ENCODE measurements around the gene TUBA4A. TPM values are rescaled to one million over a fixed set of nuclear protein-coding genes. Genes with fewer than 3 reads are reported as not detected.

TUBA4A gene
- total and polyA plus RNA-seq, 2 of the 4 experiments (the other 2 are of a cell fraction), result 21.9 to 35.6 TPM

- H3K4me2 ChIP-seq (ENCODE audit: low read depth, low read length), result no peak overlapping the region
- intact Hi-C loops (cut with micrococcal nuclease), result no loop called here
- H3K9me3 ChIP-seq (ENCODE audit: control insufficient read depth, insufficient read depth, low read length), result no peaks in the 10 kb centered on the region
- ChIA-PET CTCF (no interaction called here), POLR2A (ENCODE audit: unreplicated experiment) (no interaction called here)
- no peak overlapping the region for H2BK20ac ChIP-seq (ENCODE audit: low read depth, low read length)
- TF ChIP-seq RCOR1 (IDR thresholded peaks at IDR 0.05; ENCODE audit: insufficient replicate concordance, low read length) (no peak), CEBPB (IDR thresholded peaks at IDR 0.05; ENCODE audit: low read depth, low read length) (no peak), MXI1 (IDR thresholded peaks at IDR 0.05; ENCODE audit: borderline replicate concordance, low read depth, low read length) (no peak), ELK1 (IDR thresholded peaks at IDR 0.05; ENCODE audit: borderline replicate concordance, low read depth, low read length) (no peak), MAFK (IDR thresholded peaks at IDR 0.05; ENCODE audit: low read depth, low read length) (no peak), SMC3 (IDR thresholded peaks at IDR 0.05; ENCODE audit: low read depth, low read length) (no peak)
- TF ChIP-seq, protein P1, sequence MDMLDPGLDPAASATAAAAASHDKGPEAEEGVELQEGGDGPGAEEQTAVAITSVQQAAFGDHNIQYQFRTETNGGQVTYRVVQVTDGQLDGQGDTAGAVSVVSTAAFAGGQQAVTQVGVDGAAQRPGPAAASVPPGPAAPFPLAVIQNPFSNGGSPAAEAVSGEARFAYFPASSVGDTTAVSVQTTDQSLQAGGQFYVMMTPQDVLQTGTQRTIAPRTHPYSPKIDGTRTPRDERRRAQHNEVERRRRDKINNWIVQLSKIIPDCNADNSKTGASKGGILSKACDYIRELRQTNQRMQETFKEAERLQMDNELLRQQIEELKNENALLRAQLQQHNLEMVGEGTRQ (IDR thresholded peaks at IDR 0.05; ENCODE audit: low read depth, low read length), result no peak
- no peak overlapping the region for H2AFZ ChIP-seq (replicated peaks; ENCODE audit: low read length, poor library complexity)
- H3K18ac ChIP-seq (ENCODE audit: low read depth, low read length), result no peak overlapping the region
- DNase-seq, result no peak
- H4K91ac ChIP-seq (ENCODE audit: insufficient read depth, low read depth, low read length), result no peak overlapping the region
- no peak overlapping the region for H2BK15ac ChIP-seq (ENCODE audit: low read depth, low read length)
- peaks cover 5% of the 10 kb centered on the region; the same call in 1 of the 2 replicates for H3K4me1 ChIP-seq (ENCODE audit: control insufficient read depth, insufficient read depth, low read length)
- no peak overlapping the region for H4K8ac ChIP-seq (ENCODE audit: low read depth in 2 of 2, low read length in 2 of 2)
- H3K14ac ChIP-seq (replicated peaks; ENCODE audit: low read depth, low read length), result no peak overlapping the region
- dilution Hi-C loops (cut with HindIII; ENCODE audit: low sequenced_read_pairs, unreplicated experiment), result no loop called here
- H2BK120ac ChIP-seq (ENCODE audit: low read depth, low read length), result no peak overlapping the region
- H2AK5ac ChIP-seq (ENCODE audit: low read depth, low read length), result no peak overlapping the region
- in situ Hi-C loops (cut with MboI; ENCODE audit: low sequenced_read_pairs), result no loop called here
- H3K9ac ChIP-seq (ENCODE audit: low read depth, low read length), result no peak overlapping the region
- no peak overlapping the region for H3K56ac ChIP-seq (ENCODE audit: extremely low read depth, insufficient read depth, low read length)
- no peak for ATAC-seq (ENCODE audit: low read depth)
- no TSS peak for BruUV-seq (replicated peaks)
- no CpG with 5 or more reads among the region's 19 CpGs for WGBS, 2 experiments (ENCODE audit: extremely low coverage in 2 of 2, insufficient read length in 1 of 2)
- no peak overlapping the region for H2BK5ac ChIP-seq (ENCODE audit: low read depth, low read length, poor library complexity, severe bottlenecking)
- no peaks in the 10 kb centered on the region for H3K27me3 ChIP-seq (ENCODE audit: control insufficient read depth, insufficient read depth, low read length)
- H3K4me3 ChIP-seq (ENCODE audit: insufficient read depth, low read depth, low read length), result no peak overlapping the region
- H3K23ac ChIP-seq (ENCODE audit: low read depth, low read length), result no peak overlapping the region
- H4K20me1 ChIP-seq (ENCODE audit: insufficient read depth, low read length), result peaks cover 8% of the 10 kb centered on the region
- no peak overlapping the region for H4K5ac ChIP-seq (ENCODE audit: low read depth, low read length)
- H3K9me1 ChIP-seq (ENCODE audit: insufficient read depth, low read length), result peaks cover 6% of the 10 kb centered on the region
- H3K27ac ChIP-seq (ENCODE audit: insufficient read depth, low read length), result no peak overlapping the region
- H3K36me3 ChIP-seq (ENCODE audit: control insufficient read depth, insufficient read depth, low read length), result peaks cover 58% of the 10 kb centered on the region
- H2AK9ac ChIP-seq (replicated peaks; ENCODE audit: low read depth, low read length, poor library complexity), result no peak overlapping the region
- peaks cover 8 to 20% of the 10 kb centered on the region in 2 experiments; a peak in 3 of 4 replicates for H3K79me1 ChIP-seq (ENCODE audit: low read depth in 1 of 2, low read length in 2 of 2)
- H3K4ac ChIP-seq (ENCODE audit: low read depth, low read length), result no peak overlapping the region
Observed at GRCh38 chr2:219220652-219221402, 32.9 kb downstream of the TUBA4A start.

Measured in IMR-90 (cell line).